ENCODE measurements around the gene NOTCH4. TPM values are rescaled to one million over a fixed set of nuclear protein-coding genes. Genes with fewer than 3 reads are reported as not detected.
"Not testable (repeated sequence)": the region's sequence is repeated elsewhere in the genome, so short reads cannot be mapped to it uniquely, and the experiment has no call there.

NOTCH4 gene
- total RNA-seq (1 to 10 TPM in 3 of 5 donors, under 1 TPM in 2; 0.70 to 1.7 (median 1.1) TPM), total RNA-seq (0.12 to 1.6 (median 0.68) reads per million in 29 experiments)
- total RNA-seq (2013), result 1.1 TPM

DNA sequence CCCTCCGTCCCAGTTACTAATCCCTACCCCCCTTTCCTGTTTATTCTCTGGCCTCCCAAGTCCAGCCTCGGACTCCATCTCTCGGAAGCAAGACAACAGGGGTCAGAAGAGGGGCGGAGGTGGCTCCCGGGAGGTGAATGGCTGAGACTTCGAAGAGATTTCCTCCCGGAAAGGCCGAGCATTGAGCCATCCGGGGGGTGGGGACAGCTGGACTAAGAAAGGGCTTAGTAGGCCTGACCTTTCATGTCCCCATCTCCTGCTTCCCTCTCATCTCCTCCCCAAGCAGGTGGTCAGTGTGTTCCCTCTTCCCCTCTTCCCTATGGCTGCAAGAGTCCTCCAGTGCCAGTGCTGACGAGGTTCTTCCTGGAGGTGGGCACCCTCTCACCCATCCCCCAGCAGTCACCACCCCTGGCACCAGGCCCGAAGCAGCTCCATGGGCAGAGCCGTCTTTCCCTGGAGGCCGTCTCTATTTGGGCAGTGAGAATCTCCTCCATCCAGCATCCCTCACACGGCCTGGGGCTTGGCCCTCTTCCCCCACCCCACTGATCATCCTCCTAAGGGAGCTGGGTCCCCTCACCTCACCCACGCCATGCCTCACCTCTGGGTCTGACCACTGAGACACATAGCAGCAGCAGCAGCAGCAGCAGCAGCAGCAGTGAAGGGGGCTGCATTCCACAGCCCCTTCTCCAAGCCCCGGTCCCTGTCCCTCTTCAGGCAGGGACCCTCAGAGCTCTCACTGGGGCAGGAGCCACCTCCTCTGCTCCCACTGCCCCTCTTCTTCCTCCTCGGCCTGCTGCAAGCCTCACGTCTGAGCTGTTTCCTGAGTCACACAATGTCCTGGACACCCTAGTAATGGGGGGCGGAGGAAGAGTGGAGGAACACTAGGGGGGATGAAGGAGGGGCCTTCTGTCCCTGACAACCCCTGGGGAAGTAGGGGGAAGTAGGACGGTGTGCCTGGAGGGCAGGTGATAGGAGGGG lies at the start of gene NOTCH4:
TSS of gene NOTCH4 (minus strand) at position 810 of the 978 bp plus-strand sequence. CDS start at position 671, 139 bp downstream.
- 70% methylated on average over 13 of the region's 20 CpGs for WGBS (ENCODE audit: insufficient coverage)
- ChIA-PET POLR2A (no interaction called here), CTCF (no interaction called here)
- Histone ChIP-seq H3K27me3 (replicated peaks in 1 of 2; ENCODE audit: control insufficient read depth in 2 of 2, extremely low read depth in 1 of 2, insufficient read depth in 2 of 2, low read length in 1 of 2) (peaks cover 0 to 24% of the 10 kb centered on the region in 2 experiments), H3K4me3 (ENCODE audit: control insufficient read depth in 1 of 2, extremely low read depth in 1 of 2, low read length in 1 of 2) (no peak within 1 kb of the TSS), H3K36me3 (ENCODE audit: control insufficient read depth in 2 of 2, extremely low read depth in 1 of 2, insufficient read depth in 1 of 2, low read length in 1 of 2) (no peaks in the 10 kb centered on the region), H3K4me1 (ENCODE audit: control insufficient read depth in 1 of 2, extremely low read depth in 1 of 2, insufficient read depth in 2 of 2, low read length in 2 of 2) (peaks cover 0 to 14% of the 10 kb centered on the region in 2 experiments), H3K27ac (ENCODE audit: low read length) (no peak within 1 kb of the TSS), H3K9me3 (no peaks in the 10 kb centered on the region)
- no peak for DNase-seq
- ATAC-seq (replicated peaks in 1 of 4), result no peak
- Mint-ChIP-seq H3K9me3 (no peaks in the 10 kb centered on the region), H3K27ac (peak within 1 kb of the TSS; percentile 39 to 48), H3K36me3 (no peaks in the 10 kb centered on the region), H3K4me3 (peak within 1 kb of the TSS in 1 of 3 donors; percentile 4), H3K4me1 (peaks cover 15 to 21% (median 19%) of the 10 kb centered on the region in 3 donors), H3K27me3 (peaks cover 0 to 3% of the 10 kb centered on the region in 2 donors)

DNA sequence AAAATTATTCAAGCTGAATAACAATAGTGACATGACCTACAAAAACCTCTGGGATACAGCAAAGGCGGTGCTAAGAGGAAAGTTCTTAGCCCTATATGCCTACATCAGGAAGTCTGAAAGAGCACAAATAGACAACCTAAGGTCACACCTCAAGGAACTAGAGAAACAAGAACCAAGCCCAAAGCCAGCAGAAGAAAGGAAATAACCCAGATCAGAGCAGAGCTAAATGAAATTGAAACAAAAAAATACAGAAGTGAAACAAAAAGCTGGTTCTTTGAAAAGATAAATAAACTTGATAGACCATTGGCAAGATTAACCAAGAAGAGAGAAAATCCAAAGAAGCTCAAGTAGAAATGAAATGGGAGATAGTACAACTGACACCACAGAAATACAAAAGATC lies 47.6 kb upstream of the NOTCH4 start:
- Mint-ChIP-seq H3K36me3 (no peaks in the 10 kb centered on the region), H3K4me1 (peaks cover 17 to 25% (median 19%) of the 10 kb centered on the region in 3 donors), H3K27me3 (peaks cover 6 to 10% of the 10 kb centered on the region in 2 donors), H3K9me3 (no peaks in the 10 kb centered on the region), H3K27ac (peak overlapping the region; percentile 36 to 40), H3K4me3 (peak overlapping the region; percentile 1 to 53 (median 2))
- DNase-seq (peak in 1 of 35 experiments; percentile 20), ATAC-seq (replicated peaks in 1 of 4) (no peak)
- H3K4me3 ChIP-seq (ENCODE audit: control insufficient read depth in 1 of 2, extremely low read depth in 1 of 2, low read length in 1 of 2), result no peak overlapping the region
- ChIA-PET POLR2A (interaction anchor here in 1 of 2 donors (0.7 kb wide), 1 partner anchor 874 kb away, joined by 3 read pairs; no protein-coding TSS in a partner anchor), CTCF (interaction anchor here (0.6 kb wide), 2 partner anchors 134 to 392 kb away, joined by 3 to 5 read pairs; no protein-coding TSS in a partner anchor)
- H3K36me3 ChIP-seq (ENCODE audit: control insufficient read depth in 2 of 2, extremely low read depth in 1 of 2, insufficient read depth in 1 of 2, low read length in 1 of 2), result no peaks in the 10 kb centered on the region
- WGBS (ENCODE audit: insufficient coverage), result no CpG with 5 or more reads among the region's 1 CpG
- no peak overlapping the region for H3K27ac ChIP-seq (ENCODE audit: low read length)
- H3K4me1 ChIP-seq (ENCODE audit: control insufficient read depth in 1 of 2, extremely low read depth in 1 of 2, insufficient read depth in 2 of 2, low read length in 2 of 2), result peaks cover 0 to 7% of the 10 kb centered on the region in 2 experiments
- peaks cover 0 to 5% of the 10 kb centered on the region in 2 experiments for H3K27me3 ChIP-seq (replicated peaks in 1 of 2; ENCODE audit: control insufficient read depth in 2 of 2, extremely low read depth in 1 of 2, insufficient read depth in 2 of 2, low read length in 1 of 2)
- no peaks in the 10 kb centered on the region for H3K9me3 ChIP-seq

DNA sequence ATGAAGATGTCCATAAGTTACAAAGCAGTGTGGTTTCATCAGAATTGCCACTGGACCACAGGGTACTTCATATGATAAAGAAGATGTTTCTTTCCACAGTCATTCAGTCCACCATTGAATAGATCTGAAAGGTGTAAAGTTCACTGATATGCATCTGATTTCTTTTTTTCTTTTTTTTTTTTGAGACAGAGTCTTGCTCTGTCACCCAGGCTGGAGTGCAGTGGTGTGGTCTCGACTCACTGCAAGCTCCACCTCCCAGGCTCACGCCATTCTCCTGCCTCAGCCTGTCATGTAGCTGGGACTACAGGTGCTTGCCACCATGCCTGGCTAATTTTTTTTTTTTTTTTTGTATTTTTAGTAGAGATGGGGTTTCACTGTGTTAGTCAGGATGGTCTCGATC lies 44.6 kb upstream of the NOTCH4 start:
- ATAC-seq (replicated peaks in 1 of 4); H3K27ac Mint-ChIP-seq; CTCF ChIA-PET; H3K4me3 ChIP-seq (ENCODE audit: control insufficient read depth in 1 of 2, extremely low read depth in 1 of 2, low read length in 1 of 2); H3K9me3 ChIP-seq; H3K36me3 ChIP-seq (ENCODE audit: control insufficient read depth in 2 of 2, extremely low read depth in 1 of 2, insufficient read depth in 1 of 2, low read length in 1 of 2); DNase-seq; H3K9me3 Mint-ChIP-seq; H3K27ac ChIP-seq (ENCODE audit: low read length); H3K36me3 Mint-ChIP-seq; H3K27me3 ChIP-seq (replicated peaks in 1 of 2; ENCODE audit: control insufficient read depth in 2 of 2, extremely low read depth in 1 of 2, insufficient read depth in 2 of 2, low read length in 1 of 2); H3K4me3 Mint-ChIP-seq; H3K27me3 Mint-ChIP-seq; H3K4me1 ChIP-seq (ENCODE audit: control insufficient read depth in 1 of 2, extremely low read depth in 1 of 2, insufficient read depth in 2 of 2, low read length in 2 of 2): not testable (repeated sequence)
- H3K4me1 Mint-ChIP-seq, result peaks cover 17 to 23% (median 19%) of the 10 kb centered on the region in 3 donors
- POLR2A ChIA-PET, result interaction anchor here in 1 of 2 donors (0.5 to 0.8 kb wide), 2 partner anchors 63 to 139 kb away, joined by 3 to 6 read pairs; no protein-coding TSS in a partner anchor
- no CpG with 5 or more reads among the region's 3 CpGs for WGBS (ENCODE audit: insufficient coverage)

DNA sequence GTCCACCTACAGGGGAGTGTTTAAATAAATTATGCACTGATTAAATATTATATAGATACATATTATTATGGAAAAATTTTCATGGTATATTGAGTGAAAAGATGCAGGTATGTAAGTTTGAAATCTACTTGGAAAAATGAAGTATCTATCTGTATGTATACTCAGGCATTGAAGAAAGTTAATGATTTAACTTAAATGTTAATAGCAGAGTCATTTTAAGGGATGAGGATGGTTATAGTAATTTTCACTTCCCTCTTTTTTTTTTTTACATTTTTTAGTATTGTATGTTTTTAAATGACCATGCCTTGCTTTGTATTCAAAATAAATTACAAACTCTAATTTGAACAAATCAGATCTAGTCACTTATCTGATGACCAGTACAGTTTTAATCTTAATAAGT lies 43.2 kb upstream of the NOTCH4 start:
- no peaks in the 10 kb centered on the region for H3K9me3 Mint-ChIP-seq
- ATAC-seq (replicated peaks in 1 of 4) (no peak), DNase-seq (no peak)
- H3K27me3 Mint-ChIP-seq, result peaks cover 6 to 10% of the 10 kb centered on the region in 2 donors
- no peaks in the 10 kb centered on the region for H3K36me3 Mint-ChIP-seq
- no peak overlapping the region for H3K27ac Mint-ChIP-seq
- peaks cover 14 to 16% (median 14%) of the 10 kb centered on the region in 3 donors for H3K4me1 Mint-ChIP-seq
- Histone ChIP-seq H3K4me3 (ENCODE audit: control insufficient read depth in 1 of 2, extremely low read depth in 1 of 2, low read length in 1 of 2) (no peak overlapping the region), H3K4me1 (ENCODE audit: control insufficient read depth in 1 of 2, extremely low read depth in 1 of 2, insufficient read depth in 2 of 2, low read length in 2 of 2) (peaks cover 0 to 7% of the 10 kb centered on the region in 2 experiments), H3K27me3 (replicated peaks in 1 of 2; ENCODE audit: control insufficient read depth in 2 of 2, extremely low read depth in 1 of 2, insufficient read depth in 2 of 2, low read length in 1 of 2) (peaks cover 0 to 11% of the 10 kb centered on the region in 2 experiments), H3K36me3 (ENCODE audit: control insufficient read depth in 2 of 2, extremely low read depth in 1 of 2, insufficient read depth in 1 of 2, low read length in 1 of 2) (no peaks in the 10 kb centered on the region), H3K9me3 (no peaks in the 10 kb centered on the region), H3K27ac (ENCODE audit: low read length) (no peak overlapping the region)
- ChIA-PET POLR2A (no interaction called here), CTCF (no interaction called here)
- H3K4me3 Mint-ChIP-seq, result no peak overlapping the region

DNA sequence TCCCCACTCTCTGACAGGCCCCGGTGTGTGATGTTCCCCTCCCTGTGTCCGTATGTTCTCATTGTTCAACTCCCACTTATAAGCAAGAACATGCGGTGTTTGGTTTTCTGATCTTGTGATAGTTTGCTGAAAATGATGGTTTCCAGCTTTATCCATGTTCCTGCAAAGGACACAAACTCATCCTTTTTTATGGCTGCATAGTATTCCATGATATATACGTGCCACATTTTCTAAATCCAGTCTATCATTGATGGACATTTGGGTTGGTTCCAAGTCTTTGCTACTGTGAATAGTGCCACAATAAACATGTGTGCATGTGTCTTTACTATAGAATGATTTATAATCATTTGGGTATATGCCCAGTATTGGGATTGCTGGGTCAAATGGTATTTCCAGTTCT lies 33.4 kb upstream of the NOTCH4 start:
- whole genome bisulfite sequencing (ENCODE audit: insufficient coverage), result no CpG with 5 or more reads among the region's 4 CpGs
- H3K4me1 Mint-ChIP-seq, result peaks cover 19 to 21% (median 20%) of the 10 kb centered on the region in 3 donors
- H3K4me3 Mint-ChIP-seq; H3K27me3 Mint-ChIP-seq; ATAC-seq (replicated peaks in 1 of 4); H3K27ac Mint-ChIP-seq; H3K36me3 Mint-ChIP-seq; H3K9me3 ChIP-seq; H3K36me3 ChIP-seq (ENCODE audit: control insufficient read depth in 2 of 2, extremely low read depth in 1 of 2, insufficient read depth in 1 of 2, low read length in 1 of 2); H3K9me3 Mint-ChIP-seq; POLR2A ChIA-PET; CTCF ChIA-PET; H3K27me3 ChIP-seq (replicated peaks in 1 of 2; ENCODE audit: control insufficient read depth in 2 of 2, extremely low read depth in 1 of 2, insufficient read depth in 2 of 2, low read length in 1 of 2); H3K27ac ChIP-seq (ENCODE audit: low read length); H3K4me3 ChIP-seq (ENCODE audit: control insufficient read depth in 1 of 2, extremely low read depth in 1 of 2, low read length in 1 of 2); DNase-seq: not testable (repeated sequence)
- H3K4me1 ChIP-seq (ENCODE audit: control insufficient read depth in 1 of 2, extremely low read depth in 1 of 2, insufficient read depth in 2 of 2, low read length in 2 of 2), result peaks cover 2 to 11% of the 10 kb centered on the region in 2 experiments
